ENCODE data around the gene SAG. TPM values are rescaled to one million over a fixed set of nuclear protein-coding genes. Genes with fewer than 3 reads are reported as not detected.

Gene SAG
- total and polyA plus RNA-seq, 9 of the 15 experiments (the other 6 are each of a cell fraction or from before 2014, with no cell fraction given), result 0.04 to 0.64 (median 0.31) TPM; not detected in 5

- TF ChIP-seq PRDM10 (IDR thresholded peaks at IDR 0.05; ENCODE audit: partially characterized antibody) (no peak), COPS2 (conservative IDR thresholded peaks at IDR 0.05) (no peak), CREBBP (IDR thresholded peaks at IDR 0.05; ENCODE audit: low read depth, low read length) (no peak), NKRF (IDR thresholded peaks at IDR 0.05; ENCODE audit: borderline replicate concordance) (no peak), ZZZ3 (IDR thresholded peaks at IDR 0.05) (no peak), HDAC1 (IDR thresholded peaks at IDR 0.05) (no peak), XRCC5 (IDR thresholded peaks at IDR 0.05; ENCODE audit: low read depth, low read length) (no peak), RAD21 (CRISPR knock-in tag; conservative IDR thresholded peaks at IDR 0.05 in 1 of 2, IDR thresholded peaks at IDR 0.05 in 1 of 2) (peak; percentile 38 to 71), ZNF274 (IDR thresholded peaks at IDR 0.05; ENCODE audit: borderline replicate concordance, low read depth, low read length) (no peak), ZNF586 (CRISPR knock-in tag; conservative IDR thresholded peaks at IDR 0.05) (no peak), ZNF75A (CRISPR knock-in tag; IDR thresholded peaks at IDR 0.05) (no peak), ZFP91 (CRISPR knock-in tag; IDR thresholded peaks at IDR 0.05) (no peak), ZNF280A (IDR thresholded peaks at IDR 0.05; ENCODE audit: low read depth, partially characterized antibody) (no peak), RHOXF2B (CRISPR knock-in tag; conservative IDR thresholded peaks at IDR 0.05) (no peak), ZFPM2 (CRISPR knock-in tag; IDR thresholded peaks at IDR 0.05) (no peak), PHTF2 (CRISPR knock-in tag; IDR thresholded peaks at IDR 0.05) (no peak), DIDO1 (tag; IDR thresholded peaks at IDR 0.05; ENCODE audit: low read depth) (no peak), ZNF436 (CRISPR knock-in tag; IDR thresholded peaks at IDR 0.05) (no peak), TCF15 (CRISPR knock-in tag; IDR thresholded peaks at IDR 0.05) (no peak), ZNF707 (CRISPR knock-in tag; conservative IDR thresholded peaks at IDR 0.05) (no peak), ZNF263 (CRISPR knock-in tag; IDR thresholded peaks at IDR 0.05; ENCODE audit: borderline replicate concordance) (no peak)
Observed at GRCh38 chr2:233384015-233384414, 76.4 kb downstream of the SAG start (continued).
